Measurements from ENCODE around the gene TBC1D14. TPM values are rescaled to one million over a fixed set of nuclear protein-coding genes. Genes with fewer than 3 reads are reported as not detected.

The TBC1D14 gene
- total and polyA plus RNA-seq, 2 donors from 2014 or later, result 44.9 to 77.7 TPM

DNA sequence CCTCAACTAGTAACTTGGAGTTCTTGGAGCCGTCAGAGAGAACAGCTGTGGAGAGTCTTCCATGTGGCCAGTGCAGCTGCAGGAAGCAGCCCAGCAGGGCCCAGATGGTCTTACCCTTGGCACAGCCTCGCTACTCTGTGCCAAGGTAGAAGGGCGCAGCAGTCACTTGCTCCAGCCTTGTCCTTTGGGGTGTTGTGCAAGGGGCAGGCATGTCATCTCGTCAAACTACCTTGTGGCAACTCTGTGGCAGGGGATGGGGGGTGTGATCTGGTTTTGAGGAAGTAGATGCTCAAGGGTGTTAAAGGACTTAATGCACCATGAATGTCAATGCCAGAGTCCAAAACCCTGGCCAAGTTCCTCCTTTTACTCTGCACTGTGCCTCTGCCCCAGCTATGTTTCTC is 34.2 kb upstream of the TBC1D14 start:
- intact Hi-C loops (cut with DNase I), result no loop called here
- Histone ChIP-seq H3K9ac (ENCODE audit: low read length in 3 of 3) (no peak overlapping the region), H3K4me1 (ENCODE audit: control insufficient read depth in 2 of 3, insufficient read depth in 2 of 3, low read depth in 1 of 3, low read length in 3 of 3) (no peaks in the 10 kb centered on the region), H3K36me3 (ENCODE audit: control insufficient read depth in 2 of 3, insufficient read depth in 3 of 3, low read length in 3 of 3) (peaks cover 4 to 72% (median 52%) of the 10 kb centered on the region in 3 donors), H3K4me3 (ENCODE audit: low read length in 3 of 3) (no peak overlapping the region), H3K9me3 (ENCODE audit: control insufficient read depth in 2 of 3, insufficient read depth in 1 of 3, low read length in 3 of 3) (no peaks in the 10 kb centered on the region), H3K27ac (ENCODE audit: low read depth in 2 of 2, low read length in 2 of 2) (no peak overlapping the region), H3K27me3 (ENCODE audit: control insufficient read depth, insufficient read depth, low read length) (no peaks in the 10 kb centered on the region)
- no peak for FAIRE-seq
- TF ChIP-seq, protein P1, sequence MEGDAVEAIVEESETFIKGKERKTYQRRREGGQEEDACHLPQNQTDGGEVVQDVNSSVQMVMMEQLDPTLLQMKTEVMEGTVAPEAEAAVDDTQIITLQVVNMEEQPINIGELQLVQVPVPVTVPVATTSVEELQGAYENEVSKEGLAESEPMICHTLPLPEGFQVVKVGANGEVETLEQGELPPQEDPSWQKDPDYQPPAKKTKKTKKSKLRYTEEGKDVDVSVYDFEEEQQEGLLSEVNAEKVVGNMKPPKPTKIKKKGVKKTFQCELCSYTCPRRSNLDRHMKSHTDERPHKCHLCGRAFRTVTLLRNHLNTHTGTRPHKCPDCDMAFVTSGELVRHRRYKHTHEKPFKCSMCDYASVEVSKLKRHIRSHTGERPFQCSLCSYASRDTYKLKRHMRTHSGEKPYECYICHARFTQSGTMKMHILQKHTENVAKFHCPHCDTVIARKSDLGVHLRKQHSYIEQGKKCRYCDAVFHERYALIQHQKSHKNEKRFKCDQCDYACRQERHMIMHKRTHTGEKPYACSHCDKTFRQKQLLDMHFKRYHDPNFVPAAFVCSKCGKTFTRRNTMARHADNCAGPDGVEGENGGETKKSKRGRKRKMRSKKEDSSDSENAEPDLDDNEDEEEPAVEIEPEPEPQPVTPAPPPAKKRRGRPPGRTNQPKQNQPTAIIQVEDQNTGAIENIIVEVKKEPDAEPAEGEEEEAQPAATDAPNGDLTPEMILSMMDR (IDR thresholded peaks at IDR 0.05; ENCODE audit: borderline replicate concordance, extremely low read depth, insufficient read depth), result no peak
- no peak for DNase-seq

DNA sequence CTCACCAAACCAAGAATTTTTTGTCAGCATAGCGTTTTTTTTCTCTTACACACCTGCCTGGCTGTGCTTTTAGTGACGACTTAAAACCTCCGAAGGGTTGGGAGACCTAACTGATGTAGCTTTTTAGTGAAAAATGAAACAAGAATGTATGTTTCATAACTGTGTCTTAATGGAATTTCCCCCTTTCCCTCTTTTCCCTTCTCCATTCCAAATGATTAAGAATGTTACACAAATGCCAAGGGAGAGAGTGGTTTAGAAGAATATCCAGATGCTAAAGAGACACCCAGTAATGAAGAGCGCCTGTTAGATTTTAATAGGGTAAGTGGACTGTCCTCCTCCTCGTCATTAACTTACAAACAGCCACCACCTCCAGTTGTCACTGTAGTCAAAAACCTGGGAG is 33.2 kb upstream of the TBC1D14 start:
- H3K4me3 ChIP-seq (ENCODE audit: low read length in 3 of 3), result no peak overlapping the region
- TF ChIP-seq, protein P1 (IDR thresholded peaks at IDR 0.05; ENCODE audit: borderline replicate concordance, extremely low read depth, insufficient read depth), result no peak
- no peaks in the 10 kb centered on the region for H3K27me3 ChIP-seq (ENCODE audit: control insufficient read depth, insufficient read depth, low read length)
- no peaks in the 10 kb centered on the region for H3K9me3 ChIP-seq (ENCODE audit: control insufficient read depth in 2 of 3, insufficient read depth in 1 of 3, low read length in 3 of 3)
- H3K4me1 ChIP-seq (ENCODE audit: control insufficient read depth in 2 of 3, insufficient read depth in 2 of 3, low read depth in 1 of 3, low read length in 3 of 3), result no peaks in the 10 kb centered on the region
- no peak for FAIRE-seq
- no peak overlapping the region for H3K27ac ChIP-seq (ENCODE audit: low read depth in 2 of 2, low read length in 2 of 2)
- peaks cover 4 to 75% (median 57%) of the 10 kb centered on the region in 3 donors for H3K36me3 ChIP-seq (ENCODE audit: control insufficient read depth in 2 of 3, insufficient read depth in 3 of 3, low read length in 3 of 3)
- no peak overlapping the region for H3K9ac ChIP-seq (ENCODE audit: low read length in 3 of 3)
- intact Hi-C loops (cut with DNase I), result no loop called here
- DNase-seq, result no peak

DNA sequence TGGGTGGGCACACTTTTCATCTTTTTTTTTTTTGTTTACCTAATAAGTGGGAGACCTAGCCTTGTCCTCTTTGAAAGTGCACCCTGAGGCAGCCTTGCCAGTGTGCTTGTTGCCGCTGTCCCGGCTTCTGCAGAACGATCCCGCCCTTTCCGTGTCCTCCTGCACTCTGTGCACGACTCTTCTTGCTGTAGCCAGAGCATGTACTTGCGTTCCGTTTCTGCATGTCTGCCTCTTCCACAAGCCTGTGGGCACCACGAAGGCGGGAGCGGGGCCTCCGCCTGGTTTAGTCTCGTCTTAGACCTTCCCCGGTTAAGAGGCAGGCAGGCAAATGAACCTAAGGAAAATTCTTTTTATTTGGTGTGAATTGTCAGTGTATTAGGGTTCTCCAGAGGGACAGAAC is 32.6 kb upstream of the TBC1D14 start:
- Histone ChIP-seq H3K36me3 (ENCODE audit: control insufficient read depth in 2 of 3, insufficient read depth in 3 of 3, low read length in 3 of 3) (peaks cover 2 to 75% (median 55%) of the 10 kb centered on the region in 3 donors), H3K27ac (ENCODE audit: low read depth in 2 of 2, low read length in 2 of 2) (no peak overlapping the region), H3K9me3 (ENCODE audit: control insufficient read depth in 2 of 3, insufficient read depth in 1 of 3, low read length in 3 of 3) (no peaks in the 10 kb centered on the region), H3K27me3 (ENCODE audit: control insufficient read depth, insufficient read depth, low read length) (no peaks in the 10 kb centered on the region), H3K4me1 (ENCODE audit: control insufficient read depth in 2 of 3, insufficient read depth in 2 of 3, low read depth in 1 of 3, low read length in 3 of 3) (no peaks in the 10 kb centered on the region), H3K4me3 (ENCODE audit: low read length in 3 of 3) (no peak overlapping the region), H3K9ac (ENCODE audit: low read length in 3 of 3) (no peak overlapping the region)
- intact Hi-C loops (cut with DNase I), result no loop called here
- TF ChIP-seq, protein P1 (IDR thresholded peaks at IDR 0.05; ENCODE audit: borderline replicate concordance, extremely low read depth, insufficient read depth), result no peak
- FAIRE-seq, result no peak
- DNase-seq, result no peak

DNA sequence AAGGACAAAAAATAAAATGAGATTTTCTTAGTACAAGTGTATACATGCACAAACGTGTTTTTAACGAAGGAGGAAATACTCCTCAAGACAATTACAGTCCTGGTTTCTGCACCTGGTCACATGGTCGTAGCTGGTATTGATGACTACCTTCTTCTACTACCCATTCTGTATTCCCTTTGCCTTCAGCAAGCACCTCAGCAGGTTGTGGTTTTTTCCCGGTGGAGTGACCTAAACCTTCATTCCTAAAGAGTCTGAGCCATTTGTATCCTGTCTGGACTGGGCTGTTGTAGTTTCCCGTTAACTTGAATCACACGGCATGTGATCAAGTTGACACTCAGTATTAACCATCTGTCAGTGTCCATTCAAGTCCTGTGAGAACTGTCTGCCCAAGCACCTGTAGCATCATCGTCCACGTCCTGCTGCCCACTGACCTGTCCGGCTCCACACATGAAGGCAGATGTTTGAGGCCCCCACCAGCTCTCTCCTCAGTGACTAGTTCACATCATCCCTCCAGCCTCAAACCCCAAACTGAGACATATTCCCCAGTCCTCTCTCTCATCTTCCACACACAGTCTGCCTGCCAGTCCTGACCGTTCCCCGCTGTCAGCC is 31.1 kb upstream of the TBC1D14 start:
- peaks cover 2 to 68% (median 46%) of the 10 kb centered on the region in 3 donors for H3K36me3 ChIP-seq (ENCODE audit: control insufficient read depth in 2 of 3, insufficient read depth in 3 of 3, low read length in 3 of 3)
- intact Hi-C loops (cut with DNase I), result no loop called here

More for the DNA sequence above, 31.1 kb upstream of the TBC1D14 start:
- H3K27ac ChIP-seq (ENCODE audit: low read depth in 2 of 2, low read length in 2 of 2), result no peak overlapping the region
- H3K9ac ChIP-seq (ENCODE audit: low read length in 3 of 3), result no peak overlapping the region
- no peak for FAIRE-seq
- H3K4me1 ChIP-seq (ENCODE audit: control insufficient read depth in 2 of 3, insufficient read depth in 2 of 3, low read depth in 1 of 3, low read length in 3 of 3), result no peaks in the 10 kb centered on the region
- no peak for DNase-seq
- TF ChIP-seq, protein P1 (IDR thresholded peaks at IDR 0.05; ENCODE audit: borderline replicate concordance, extremely low read depth, insufficient read depth), result no peak
- H3K9me3 ChIP-seq (ENCODE audit: control insufficient read depth in 2 of 3, insufficient read depth in 1 of 3, low read length in 3 of 3), result no peaks in the 10 kb centered on the region
- H3K27me3 ChIP-seq (ENCODE audit: control insufficient read depth, insufficient read depth, low read length), result no peaks in the 10 kb centered on the region
- H3K4me3 ChIP-seq (ENCODE audit: low read length in 3 of 3), result no peak overlapping the region

Data from kidney (tissue), 14 donors.